K562 (cell line): ENCODE measurements around the gene TPO. TPM values are rescaled to one million over a fixed set of nuclear protein-coding genes. Genes with fewer than 3 reads are reported as not detected.
A peak's percentile ranks its signal among the peaks of the same experiment; 100 is the strongest.

Source experiments
- ATAC-seq: fragments of 200-7000 bp; cut with Tn5 transposase; 3 replicates; pipeline ENCODE4 v1.9.1; 2020; ENCODE audit warnings: moderate library complexity
- Bru-seq: library from RNA; stranded (reverse); fragments of 400-500 nt; gene quantifications from one replicate; lab custom pipeline; 2021; lab: Mats Ljungman, UMichigan
- BruChase-seq, 2 experiments: library from RNA; stranded (reverse); fragments of 400-500 nt; gene quantifications; one replicate each; lab custom pipeline; 2021; lab: Mats Ljungman, UMichigan
- BruUV-seq: library from RNA; stranded (reverse); fragments of 400-500 nt; replicated peaks from 2 replicates; lab custom pipeline; 2021; lab: Mats Ljungman, UMichigan
- CTCF ChIA-PET: fragments of 300-600 bp; formaldehyde crosslinking; extraction: SDS; loops from one replicate; lab custom pipeline; 2021; ENCODE audit warnings: low intra/inter-chr PET ratio; lab: Yijun Ruan, JAX
- POLR2A ChIA-PET: fragments of 300-600, 350-650 bp; sonication (Branson Sonifier 250); formaldehyde crosslinking; extraction: SDS; loops from one replicate; lab custom pipeline; 2021; ENCODE audit warnings: antibody characterized with exemption, inconsistent platforms; lab: Yijun Ruan, JAX
- DNase-seq, 4 experiments: peaks; one replicate each; pipeline versions ENCODE4 v3.0.0 to v3.0.0-alpha.2; 2011 to 2018; ENCODE audit warnings: low spot score in 3 of 4, mixed read lengths in 3 of 4; ENCODE audit errors: extremely low read depth in 1 of 4
- FAIRE-seq: peaks from 2 replicates; lab custom pipeline; 2011; peaks lifted over from hg19 to GRCh38; lab: Jason Lieb, UNC
- H2AFZ ChIP-seq: 2 replicates; pipeline ENCODE4 v1.6.0; 2011; ENCODE audit warnings: low read depth, low read length, control low read depth, inconsistent platforms
- H3K27ac ChIP-seq: fragments of 200-600 bp; 3 replicates; pipeline ENCODE4 v1.8.0; 2011; ENCODE audit warnings: low read depth, mild to moderate bottlenecking, control low read depth, inconsistent platforms, low read length, moderate library complexity, mixed read lengths; ENCODE audit errors: extremely low read depth
- H3K27me3 ChIP-seq, 2 experiments: fragments of 300-600 bp in 1 of 2; 2 replicates in 1 of 2; 3 replicates in 1 of 2; pipeline versions ENCODE4 v1.6.0 to v1.8.0; 2011; ENCODE audit warnings: inconsistent platforms in 2 of 2, low read length in 2 of 2, mild to moderate bottlenecking in 1 of 2, mixed read lengths in 1 of 2, moderate library complexity in 1 of 2; ENCODE audit not compliant: control insufficient read depth in 2 of 2, insufficient read depth in 2 of 2
- H3K36me3 ChIP-seq: fragments of 300-600 bp; 3 replicates; pipeline ENCODE4 v1.8.0; 2011; ENCODE audit warnings: mild to moderate bottlenecking, low read length, inconsistent platforms; ENCODE audit not compliant: control insufficient read depth, insufficient read depth
- H3K4me1 ChIP-seq, 2 experiments: fragments of 200-600 bp in 1 of 2; replicated peaks in 1 of 2; 2 replicates in 1 of 2; 3 replicates in 1 of 2; pipeline versions ENCODE4 v1.5.1 to v1.8.0; 2011; ENCODE audit warnings: inconsistent platforms in 2 of 2, low read length in 2 of 2, mild to moderate bottlenecking in 1 of 2, mixed read lengths in 1 of 2, moderate library complexity in 1 of 2; ENCODE audit not compliant: control insufficient read depth in 2 of 2, insufficient read depth in 2 of 2
- H3K4me2 ChIP-seq: 2 replicates; pipeline ENCODE4 v1.6.1; 2011; ENCODE audit warnings: low read length, control low read depth, inconsistent platforms, mixed read lengths; ENCODE audit not compliant: insufficient read depth
- H3K4me3 ChIP-seq: fragments of 200-600 bp; sonication (generic), shearing (Covaris generic); 2 replicates; pipeline ENCODE4 v1.5.1; 2016; ENCODE audit warnings: control low read depth, inconsistent platforms
- H3K79me2 ChIP-seq: fragments of 200-600 bp; 3 replicates; pipeline ENCODE4 v1.8.0; 2011; ENCODE audit warnings: low read length, inconsistent platforms; ENCODE audit not compliant: control insufficient read depth, insufficient read depth
- H3K9ac ChIP-seq, 2 experiments: 2 replicates each; pipeline versions ENCODE4 v1.6.0 to v1.6.1; 2011; ENCODE audit warnings: low read depth in 2 of 2, low read length in 2 of 2, control low read depth in 1 of 2, inconsistent platforms in 1 of 2, mild to moderate bottlenecking in 1 of 2, mixed read lengths in 1 of 2; ENCODE audit not compliant: insufficient read depth in 1 of 2
- H3K9me1 ChIP-seq: one replicate; pipeline ENCODE4 v1.6.0; 2011; ENCODE audit warnings: inconsistent platforms, mild to moderate bottlenecking, low read length, moderate library complexity; ENCODE audit not compliant: control insufficient read depth, insufficient read depth
- H3K9me3 ChIP-seq: replicated peaks from 2 replicates; pipeline ENCODE4 v1.5.1; 2011; ENCODE audit warnings: low read depth, low read length, inconsistent platforms; ENCODE audit not compliant: control insufficient read depth, insufficient read depth
- H4K20me1 ChIP-seq: replicated peaks from 2 replicates; pipeline ENCODE4 v1.6.1; 2011; ENCODE audit warnings: low read length, inconsistent platforms, mixed read lengths; ENCODE audit not compliant: control insufficient read depth, insufficient read depth
- BACH1 ChIP-seq: fragments of 200-800 bp; sonication (Bioruptor generic); IDR thresholded peaks from 2 replicates; pipeline ENCODE4 v1.6.1; 2016; ENCODE audit warnings: missing genetic modification characterization, missing compliant biosample characterization
- E2F4 ChIP-seq: sonication (generic); formaldehyde crosslinking; IDR thresholded peaks from 2 replicates; pipeline ENCODE4 v1.8.0; 2022; ENCODE audit warnings: mild to moderate bottlenecking, low read depth, missing genetic modification reagents
- GABPA ChIP-seq: fragments of 200-800 bp; sonication (Bioruptor generic); conservative IDR thresholded peaks from 2 replicates; pipeline ENCODE4 v1.6.1; 2016; ENCODE audit warnings: low read depth, missing genetic modification characterization, missing compliant biosample characterization
- HMBOX1 ChIP-seq: sonication (generic); IDR thresholded peaks from 2 replicates; pipeline ENCODE4 v1.6.1; 2016
- POLR3A ChIP-seq: IDR thresholded peaks from 2 replicates; pipeline ENCODE4 v1.6.1; 2011; ENCODE audit warnings: borderline replicate concordance, mild to moderate bottlenecking, moderate library complexity; ENCODE audit not compliant: insufficient read length, insufficient read depth; ENCODE audit errors: extremely low read depth
- ZNF134 ChIP-seq: fragments of 250-450 bp; sonication (Bioruptor Pico); conservative IDR thresholded peaks from 2 replicates; pipeline ENCODE4 v1.4.0; 2020
- ZNF584 ChIP-seq: fragments of 200-800 bp; sonication (Bioruptor generic); IDR thresholded peaks from 2 replicates; pipeline ENCODE4 v1.6.1; 2016; ENCODE audit warnings: low read depth, mild to moderate bottlenecking, missing genetic modification characterization, missing compliant biosample characterization
- WGBS: fragments of 100-300 bp; shearing (Covaris generic); methylation state at CpG from one replicate; pipeline ENCODE4 v1.1.6; 2016; ENCODE audit warnings: low coverage, mixed read lengths; ENCODE audit not compliant: insufficient coverage; ENCODE audit errors: missing lambda C conversion rate; 5-methylcytosine and 5-hydroxymethylcytosine counted together
- in situ Hi-C: fragments of 300-500 bp; cut with MboI; formaldehyde crosslinking; loops from 4 replicates; pipeline ENCODE4 v1.15.0; 2018; ENCODE audit warnings: inconsistent platforms, mixed read lengths
- intact Hi-C: fragments of 100-400 bp; cut with micrococcal nuclease; formaldehyde crosslinking; loops from 2 replicates; pipeline ENCODE4 v1.14.2; 2022
- long read RNA-seq, 3 experiments: library from polyadenylated mRNA in 2 of 3; library from RNA in 1 of 3; unstranded in 2 of 3; stranded (forward) in 1 of 3; transcript quantifications; one replicate each; pipeline ENCODE4 v2.0.0, GENCODE V29; 2019 to 2022
- polyA minus RNA-seq, 3 experiments: library from RNA; depleted of rRNA, polyadenylated mRNA; stranded (reverse); fragments of >200 nt; gene quantifications; 2 replicates each; pipeline ENCODE4 v1.2.3, GENCODE V29; 2011
- polyA plus RNA-seq, 8 experiments: library from polyadenylated mRNA; depleted of rRNA in 4 of 8; stranded (reverse) in 5 of 8; unstranded in 3 of 8; fragments of >200 nt; fragmentation: Nextera tagmentation in 2 of 8; fragmentation: Illumina TruSeq in 1 of 8; extraction: Ambion mirVana in 2 of 8; extraction: Trizol in 1 of 8; gene quantifications; 2 replicates each; pipeline versions ENCODE4 v1.2.1 to v1.2.3, GENCODE V29; 2011 to 2014; ENCODE audit warnings: inconsistent platforms in 1 of 8, missing spikeins in 1 of 8
- total RNA-seq, 7 experiments: library from RNA; depleted of rRNA in 6 of 7; stranded (reverse); fragments of >200 nt in 6 of 7; fragmentation: Illumina TruSeq in 2 of 7; extraction: Trizol in 2 of 7; gene quantifications; 2 replicates each; pipeline versions ENCODE4 v1.2.1 to v1.2.3, GENCODE V29; 2011 to 2021; ENCODE audit warnings: low replicate concordance in 1 of 7

The TPO gene
- total RNA-seq (2011; cell fraction: chromatin; rRNA removed; ENCODE audit: low replicate concordance), result not detected in 2 replicates
- not detected in 2 replicates for total RNA-seq (2011; cell fraction: nucleolus; rRNA removed)
- total RNA-seq (2011; cell fraction: nucleoplasm; rRNA removed), result not detected in 2 replicates
- not detected in 2 replicates for total RNA-seq (2014; rRNA removed)
- not detected in 2 replicates for total RNA-seq (2014; rRNA removed; fragmentation: Illumina TruSeq; extraction: Trizol)
- not detected in 2 replicates for total RNA-seq (2015; rRNA removed; fragmentation: Illumina TruSeq; extraction: Trizol)
- not detected in 2 replicates for total RNA-seq (2021)
- not detected in 2 replicates for polyA plus RNA-seq (2011; rRNA removed)
- polyA plus RNA-seq (2011; cell fraction: cytosol; rRNA removed), result not detected in 2 replicates
- polyA plus RNA-seq (2011; cell fraction: nucleus; rRNA removed), result not detected in 2 replicates
- polyA plus RNA-seq (2012), result not detected in 2 replicates
- not detected in 2 replicates for polyA plus RNA-seq (2014; fragmentation: Illumina TruSeq; extraction: Trizol)
- polyA plus RNA-seq (2014; fragmentation: Nextera tagmentation; extraction: Ambion mirVana), result not detected
- polyA plus RNA-seq (2014; rRNA removed), result not detected in 2 replicates
- not detected in 2 replicates for polyA minus RNA-seq (2011; rRNA and poly(A)+ RNA removed)
- polyA minus RNA-seq (2011; cell fraction: cytosol; rRNA and poly(A)+ RNA removed), result not detected in 2 replicates
- polyA minus RNA-seq (2011; cell fraction: nucleus; rRNA and poly(A)+ RNA removed), result not detected in 2 replicates
- Bru-seq, nascent RNA, result percentile 3 among the genes with signal in this experiment
- BruChase-seq, experiment 1, labeled RNA remaining after a 2-hour chase, result percentile 2 among the genes with signal in this experiment
- percentile 1 among the genes with signal in this experiment for BruChase-seq, experiment 2, labeled RNA remaining after a 6-hour chase
- long read RNA-seq, experiment 1, result 0 reads
- long read RNA-seq, experiment 2, result 0 reads
- long read RNA-seq, experiment 3, result 0 reads

GRCh38 chr2:1413156-1413710, at the start of gene TPO:
TSS of gene TPO (plus strand) at chr2:1413463. CDS start at chr2:1414409, 946 bp downstream.
- H3K79me2 ChIP-seq, result no peaks in the 10 kb centered on the region
- peaks cover 0 to 25% of the 10 kb centered on the region in 2 experiments; a peak in 3 of 5 replicates for H3K27me3 ChIP-seq
- ATAC-seq (no peak), FAIRE-seq (no peak), DNase-seq (no peak)
- H3K9me3 ChIP-seq, result no peaks in the 10 kb centered on the region
- WGBS, result 4% methylated on average over 15 of the region's 15 CpGs
- no peak within 1 kb of the TSS for H3K9ac ChIP-seq
- in situ Hi-C loops (no loop called here), intact Hi-C loops (no loop called here)
- no peaks in the 10 kb centered on the region for H3K36me3 ChIP-seq
- no peak within 1 kb of the TSS for H3K27ac ChIP-seq
- no TSS peak for BruUV-seq
- H3K4me3 ChIP-seq, result no peak within 1 kb of the TSS
- H2AFZ ChIP-seq, result no peak within 1 kb of the TSS
- no peaks in the 10 kb centered on the region for H3K9me1 ChIP-seq
- H4K20me1 ChIP-seq, result no peaks in the 10 kb centered on the region
- H3K4me1 ChIP-seq, result no peaks in the 10 kb centered on the region
- H3K4me2 ChIP-seq, result no peak within 1 kb of the TSS
- CTCF ChIA-PET, result no interaction called here
- POLR2A ChIA-PET, result no interaction called here
- TF ChIP-seq BACH1 (tag) (no peak), POLR3A (no peak), E2F4 (CRISPR knock-in tag) (no peak), ZNF134 (CRISPR knock-in tag) (no peak), HMBOX1 (no peak), GABPA (tag) (no peak), ZNF584 (no peak)
